HCT116 (cell line): ENCODE results near the gene CDX1. TPM values are rescaled to one million over a fixed set of nuclear protein-coding genes. Genes with fewer than 3 reads are reported as not detected.

Experiments
- ATAC-seq: fragments of 200-7000 bp; cut with Tn5 transposase; 2 replicates; pipeline ENCODE4 v1.9.1; 2020; ENCODE audit warnings: mild to moderate bottlenecking, moderate library complexity
- BruUV-seq: library from RNA; stranded (reverse); fragments of 400-500 nt; replicated peaks from 2 replicates; lab custom pipeline; 2021; lab: Mats Ljungman, UMichigan
- CTCF ChIA-PET: fragments of 300-600 bp; sonication (Branson Sonifier 250); formaldehyde crosslinking; loops from one replicate; lab custom pipeline; 2021; ENCODE audit warnings: antibody characterized with exemption; lab: Charles Lee
- POLR2A ChIA-PET: fragments of 300-600, 350-600 bp; sonication (Branson Sonifier 250); formaldehyde crosslinking; loops from one replicate; lab custom pipeline; 2021; ENCODE audit warnings: antibody characterized with exemption; lab: Charles Lee
- RAD21 ChIA-PET, 2 experiments: fragments of 300-600 bp; sonication (Branson Sonifier 250); formaldehyde crosslinking; loops; one replicate each; lab custom pipeline; 2023; ENCODE audit warnings: low total read pairs in 2 of 2; ENCODE audit not compliant: uncharacterized antibody in 2 of 2, unreplicated experiment in 2 of 2, low non-redundant PET in 1 of 2; lab: Charles Lee
- DNase-seq: peaks from one replicate; pipeline ENCODE4 v3.0.0-alpha.2; 2010; ENCODE audit warnings: low read depth, low spot score
- H2AFZ ChIP-seq: fragments of 200-600 bp; shearing (Covaris generic), sonication (generic); 2 replicates; pipeline ENCODE4 v1.6.1; 2017; ENCODE audit warnings: low read depth, mixed run types, mixed read lengths, antibody characterized with exemption, low read length; ENCODE audit not compliant: poor library complexity, severe bottlenecking
- H3K27ac ChIP-seq: 2 replicates; pipeline ENCODE4 v1.5.1; 2012; ENCODE audit warnings: low read depth, low read length
- H3K27me3 ChIP-seq: fragments of 200-600 bp; sonication (generic); 2 replicates; pipeline ENCODE4 v1.6.1; 2016; ENCODE audit warnings: mixed run types, low read length, mixed read lengths; ENCODE audit not compliant: insufficient read depth
- H3K36me3 ChIP-seq, 2 experiments: fragments of 200-500 bp in 1 of 2; fragments of 200-600 bp in 1 of 2; sonication (Bioruptor generic) in 1 of 2; sonication (generic) in 1 of 2; 2 replicates each; pipeline versions ENCODE4 v1.5.1 to v1.6.1; 2014 to 2016; ENCODE audit warnings: low read length in 2 of 2, inconsistent platforms in 1 of 2, mixed read lengths in 1 of 2, mixed run types in 1 of 2; ENCODE audit not compliant: insufficient read depth in 2 of 2, control insufficient read depth in 1 of 2
- H3K4me1 ChIP-seq, 2 experiments: fragments of 200-600 bp in 1 of 2; sonication (generic) in 1 of 2; 2 replicates each; pipeline versions ENCODE4 v1.5.1 to v1.6.1; 2012 to 2017; ENCODE audit warnings: low read length in 2 of 2, inconsistent platforms in 1 of 2, mild to moderate bottlenecking in 1 of 2, mixed read lengths in 1 of 2, mixed run types in 1 of 2, moderate library complexity in 1 of 2; ENCODE audit not compliant: insufficient read depth in 2 of 2, control insufficient read depth in 1 of 2
- H3K4me2 ChIP-seq: fragments of 200-600 bp; sonication (generic); 2 replicates; pipeline ENCODE4 v1.6.1; 2017; ENCODE audit warnings: mixed run types, low read length, mixed read lengths
- H3K4me3 ChIP-seq, 2 experiments: fragments of 200-600 bp in 1 of 2; sonication (generic) in 1 of 2; replicated peaks in 1 of 2; 2 replicates each; pipeline ENCODE4 v1.5.1; 2011 to 2016; ENCODE audit warnings: low read length in 2 of 2, control low read depth in 1 of 2, low read depth in 1 of 2, mild to moderate bottlenecking in 1 of 2, mixed read lengths in 1 of 2, mixed run types in 1 of 2
- H3K79me2 ChIP-seq: fragments of 200-600 bp; sonication (generic); 2 replicates; pipeline ENCODE4 v1.6.1; 2017; ENCODE audit warnings: mild to moderate bottlenecking, mixed run types, low read length, moderate library complexity, mixed read lengths; ENCODE audit not compliant: insufficient read depth
- H3K9ac ChIP-seq: fragments of 200-600 bp; sonication (generic); 2 replicates; pipeline ENCODE4 v1.6.1; 2016; ENCODE audit warnings: low read length, mixed read lengths
- H3K9me2 ChIP-seq: fragments of 200-600 bp; sonication (generic), shearing (Covaris generic); 2 replicates; pipeline ENCODE4 v1.6.1; 2017; ENCODE audit warnings: mixed run types, mild to moderate bottlenecking, moderate library complexity; ENCODE audit not compliant: insufficient read depth
- H3K9me3 ChIP-seq, 2 experiments: fragments of 200-500 bp in 1 of 2; fragments of 200-600 bp in 1 of 2; sonication (Bioruptor generic) in 1 of 2; sonication (generic) in 1 of 2; 2 replicates each; pipeline ENCODE4 v1.6.1; 2014 to 2017; ENCODE audit warnings: low read length in 2 of 2, mixed read lengths in 2 of 2, inconsistent platforms in 1 of 2, low read depth in 1 of 2, mild to moderate bottlenecking in 1 of 2, mixed run types in 1 of 2, moderate library complexity in 1 of 2; ENCODE audit not compliant: control insufficient read depth in 1 of 2, insufficient read depth in 1 of 2
- H4K20me1 ChIP-seq: fragments of 200-600 bp; sonication (generic), shearing (Covaris generic); 2 replicates; pipeline ENCODE4 v1.6.1; 2017; ENCODE audit warnings: mixed run types, mild to moderate bottlenecking, moderate library complexity; ENCODE audit not compliant: insufficient read depth
- CEBPB ChIP-seq: IDR thresholded peaks from 2 replicates; pipeline ENCODE4 v1.6.1; 2012; ENCODE audit warnings: low read depth
- EGR1 ChIP-seq: IDR thresholded peaks from 2 replicates; pipeline ENCODE4 v1.6.1; 2012; ENCODE audit warnings: low read depth
- ELF1 ChIP-seq: IDR thresholded peaks from 2 replicates; pipeline ENCODE4 v1.6.1; 2012; ENCODE audit warnings: low read depth, borderline replicate concordance
- EZH2 ChIP-seq: fragments of 200-600 bp; sonication (generic); IDR thresholded peaks from 2 replicates; pipeline ENCODE4 v1.6.1; 2017; ENCODE audit warnings: antibody characterized with exemption, mixed run types
- EZH2phosphoT487 ChIP-seq: fragments of 200-600 bp; IDR thresholded peaks from 2 replicates; pipeline ENCODE4 v1.6.1; 2018; ENCODE audit warnings: antibody characterized with exemption, borderline replicate concordance
- JUND ChIP-seq: IDR thresholded peaks from 2 replicates; pipeline ENCODE4 v1.6.1; 2012
- POLR2A ChIP-seq: IDR thresholded peaks from 2 replicates; pipeline ENCODE4 v1.7.0; 2011; ENCODE audit warnings: borderline replicate concordance; ENCODE audit not compliant: insufficient read depth, insufficient read length; ENCODE audit errors: extremely low read depth
- POLR2AphosphoS5 ChIP-seq: IDR thresholded peaks from 2 replicates; pipeline ENCODE4 v1.6.1; 2011; ENCODE audit warnings: mild to moderate bottlenecking, low read depth, low read length, moderate library complexity
- RAD21 ChIP-seq: IDR thresholded peaks from 2 replicates; pipeline ENCODE4 v1.6.1; 2012; ENCODE audit warnings: low read depth, mild to moderate bottlenecking
- SIN3A ChIP-seq: IDR thresholded peaks from 2 replicates; pipeline ENCODE4 v1.6.1; 2012; ENCODE audit warnings: low read depth
- SP1 ChIP-seq: IDR thresholded peaks from 2 replicates; pipeline ENCODE4 v1.6.1; 2012; ENCODE audit warnings: low read depth
- SRF ChIP-seq: IDR thresholded peaks from 2 replicates; pipeline ENCODE4 v1.6.1; 2012; ENCODE audit warnings: low read depth
- TCF7L2 ChIP-seq: IDR thresholded peaks from 2 replicates; pipeline ENCODE4 v1.7.0; 2011; ENCODE audit warnings: borderline replicate concordance, inconsistent platforms; ENCODE audit not compliant: insufficient read depth, insufficient read length; ENCODE audit errors: extremely low read depth
- ZBTB33 ChIP-seq: IDR thresholded peaks from 2 replicates; pipeline ENCODE4 v1.6.1; 2011; ENCODE audit warnings: mild to moderate bottlenecking, low read length, moderate library complexity; ENCODE audit not compliant: insufficient replicate concordance; ENCODE audit errors: extremely low read depth
- ZFX ChIP-seq: fragments of 450-650 bp; IDR thresholded peaks from 2 replicates; pipeline ENCODE4 v1.6.1; 2017
- ZNF274 ChIP-seq: fragments of 200-500 bp; sonication (Bioruptor generic); IDR thresholded peaks from 2 replicates; pipeline ENCODE4 v1.6.1; 2014; ENCODE audit warnings: mild to moderate bottlenecking, low read depth, low read length, inconsistent platforms
- intact Hi-C: fragments of 100-400 bp; cut with micrococcal nuclease; formaldehyde crosslinking; loops from 2 replicates; pipeline ENCODE4 v1.10.0; 2022
- total RNA-seq: library from RNA; stranded (reverse); gene quantifications from one replicate; pipeline ENCODE4 v1.2.1, GENCODE V29; 2021; ENCODE audit not compliant: unreplicated experiment
- TF ChIP-seq, protein P1 (sequence below): IDR thresholded peaks from 2 replicates; pipeline ENCODE4 v1.6.1; 2012; ENCODE audit warnings: low read depth
- TF ChIP-seq, protein P2 (sequence below): IDR thresholded peaks from 2 replicates; pipeline ENCODE4 v1.6.1; 2012
- TF ChIP-seq, protein P3 (sequence below), 3 experiments: fragments of 200-600 bp in 1 of 3; sonication (generic) in 1 of 3; IDR thresholded peaks in 2 of 3; conservative IDR thresholded peaks in 1 of 3; 2 replicates each; pipeline ENCODE4 v1.5.1; 2012 to 2017; ENCODE audit warnings: low read depth in 2 of 3, low read length in 2 of 3, antibody characterized with exemption in 1 of 3, borderline replicate concordance in 1 of 3, control low read depth in 1 of 3, mild to moderate bottlenecking in 1 of 3, mixed read lengths in 1 of 3, mixed run types in 1 of 3, moderate library complexity in 1 of 3; ENCODE audit not compliant: insufficient read depth in 1 of 3
- TF ChIP-seq, protein P4 (sequence below): IDR thresholded peaks from 2 replicates; pipeline ENCODE4 v1.6.1; 2012

The CDX1 gene
- total RNA-seq, 1 experiment from 2014 or later = not detected

- CTCF ChIA-PET = no interaction called here
- no TSS peak for BruUV-seq
- Histone ChIP-seq H3K4me3 (no peak overlapping the region), H3K36me3 (no peaks in the 10 kb centered on the region), H3K27ac (no peak overlapping the region), H3K4me1 (peaks cover 0 to 7% of the 10 kb centered on the region in 2 experiments; a peak in 1 of 4 replicates), H3K9me3 (no peaks in the 10 kb centered on the region), H3K9ac (no peak overlapping the region), H3K9me2 (no peaks in the 10 kb centered on the region), H3K4me2 (no peak overlapping the region), H3K27me3 (no peaks in the 10 kb centered on the region), H2AFZ (no peak overlapping the region), H4K20me1 (no peaks in the 10 kb centered on the region), H3K79me2 (no peaks in the 10 kb centered on the region)
- ATAC-seq (no peak), DNase-seq (no peak)
- intact Hi-C loops = no loop called here
- RAD21 ChIA-PET = no interaction called here
- TF ChIP-seq RAD21 = no peak
- no peak for TF ChIP-seq EZH2
- no peak for TF ChIP-seq ZNF274
- no peak for TF ChIP-seq SRF
- TF ChIP-seq, protein P1, sequence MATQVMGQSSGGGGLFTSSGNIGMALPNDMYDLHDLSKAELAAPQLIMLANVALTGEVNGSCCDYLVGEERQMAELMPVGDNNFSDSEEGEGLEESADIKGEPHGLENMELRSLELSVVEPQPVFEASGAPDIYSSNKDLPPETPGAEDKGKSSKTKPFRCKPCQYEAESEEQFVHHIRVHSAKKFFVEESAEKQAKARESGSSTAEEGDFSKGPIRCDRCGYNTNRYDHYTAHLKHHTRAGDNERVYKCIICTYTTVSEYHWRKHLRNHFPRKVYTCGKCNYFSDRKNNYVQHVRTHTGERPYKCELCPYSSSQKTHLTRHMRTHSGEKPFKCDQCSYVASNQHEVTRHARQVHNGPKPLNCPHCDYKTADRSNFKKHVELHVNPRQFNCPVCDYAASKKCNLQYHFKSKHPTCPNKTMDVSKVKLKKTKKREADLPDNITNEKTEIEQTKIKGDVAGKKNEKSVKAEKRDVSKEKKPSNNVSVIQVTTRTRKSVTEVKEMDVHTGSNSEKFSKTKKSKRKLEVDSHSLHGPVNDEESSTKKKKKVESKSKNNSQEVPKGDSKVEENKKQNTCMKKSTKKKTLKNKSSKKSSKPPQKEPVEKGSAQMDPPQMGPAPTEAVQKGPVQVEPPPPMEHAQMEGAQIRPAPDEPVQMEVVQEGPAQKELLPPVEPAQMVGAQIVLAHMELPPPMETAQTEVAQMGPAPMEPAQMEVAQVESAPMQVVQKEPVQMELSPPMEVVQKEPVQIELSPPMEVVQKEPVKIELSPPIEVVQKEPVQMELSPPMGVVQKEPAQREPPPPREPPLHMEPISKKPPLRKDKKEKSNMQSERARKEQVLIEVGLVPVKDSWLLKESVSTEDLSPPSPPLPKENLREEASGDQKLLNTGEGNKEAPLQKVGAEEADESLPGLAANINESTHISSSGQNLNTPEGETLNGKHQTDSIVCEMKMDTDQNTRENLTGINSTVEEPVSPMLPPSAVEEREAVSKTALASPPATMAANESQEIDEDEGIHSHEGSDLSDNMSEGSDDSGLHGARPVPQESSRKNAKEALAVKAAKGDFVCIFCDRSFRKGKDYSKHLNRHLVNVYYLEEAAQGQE = no peak
- TF ChIP-seq POLR2AphosphoS5 = no peak
- no peak for TF ChIP-seq EZH2phosphoT487
- no peak for TF ChIP-seq SP1
- no peak for TF ChIP-seq CEBPB
- TF ChIP-seq, protein P2, sequence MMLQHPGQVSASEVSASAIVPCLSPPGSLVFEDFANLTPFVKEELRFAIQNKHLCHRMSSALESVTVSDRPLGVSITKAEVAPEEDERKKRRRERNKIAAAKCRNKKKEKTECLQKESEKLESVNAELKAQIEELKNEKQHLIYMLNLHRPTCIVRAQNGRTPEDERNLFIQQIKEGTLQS = no peak
- no peak for TF ChIP-seq TCF7L2
- TF ChIP-seq, protein P3, sequence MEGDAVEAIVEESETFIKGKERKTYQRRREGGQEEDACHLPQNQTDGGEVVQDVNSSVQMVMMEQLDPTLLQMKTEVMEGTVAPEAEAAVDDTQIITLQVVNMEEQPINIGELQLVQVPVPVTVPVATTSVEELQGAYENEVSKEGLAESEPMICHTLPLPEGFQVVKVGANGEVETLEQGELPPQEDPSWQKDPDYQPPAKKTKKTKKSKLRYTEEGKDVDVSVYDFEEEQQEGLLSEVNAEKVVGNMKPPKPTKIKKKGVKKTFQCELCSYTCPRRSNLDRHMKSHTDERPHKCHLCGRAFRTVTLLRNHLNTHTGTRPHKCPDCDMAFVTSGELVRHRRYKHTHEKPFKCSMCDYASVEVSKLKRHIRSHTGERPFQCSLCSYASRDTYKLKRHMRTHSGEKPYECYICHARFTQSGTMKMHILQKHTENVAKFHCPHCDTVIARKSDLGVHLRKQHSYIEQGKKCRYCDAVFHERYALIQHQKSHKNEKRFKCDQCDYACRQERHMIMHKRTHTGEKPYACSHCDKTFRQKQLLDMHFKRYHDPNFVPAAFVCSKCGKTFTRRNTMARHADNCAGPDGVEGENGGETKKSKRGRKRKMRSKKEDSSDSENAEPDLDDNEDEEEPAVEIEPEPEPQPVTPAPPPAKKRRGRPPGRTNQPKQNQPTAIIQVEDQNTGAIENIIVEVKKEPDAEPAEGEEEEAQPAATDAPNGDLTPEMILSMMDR (IDR thresholded peaks at IDR 0.05 in 2 of 3, conservative IDR thresholded peaks at IDR 0.05 in 1 of 3; ENCODE audit: borderline replicate concordance in 1 of 3, insufficient read depth in 1 of 3, low read depth in 2 of 3, low read length in 2 of 3) = no peak
- TF ChIP-seq, protein P4, sequence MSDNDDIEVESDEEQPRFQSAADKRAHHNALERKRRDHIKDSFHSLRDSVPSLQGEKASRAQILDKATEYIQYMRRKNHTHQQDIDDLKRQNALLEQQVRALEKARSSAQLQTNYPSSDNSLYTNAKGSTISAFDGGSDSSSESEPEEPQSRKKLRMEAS = no peak
- TF ChIP-seq ZFX = no peak
- no peak for TF ChIP-seq ELF1
- no peak for TF ChIP-seq EGR1
- TF ChIP-seq JUND = no peak
- TF ChIP-seq ZBTB33 = no peak
- TF ChIP-seq SIN3A = no peak
- no peak for TF ChIP-seq POLR2A
- POLR2A ChIA-PET = no interaction called here
These were observed 15.4 kb downstream of the CDX1 start for GRCh38 chr5:150181766-150182545.
